HG02571 (cell line): ENCODE data around the gene STEAP3.

Experiments
- ATAC-seq: cut with Tn5 transposase; IDR thresholded peaks from one replicate; pipeline ENCODE4 v1.9.1; 2021; ENCODE audit warnings: mild to moderate bottlenecking, moderate library complexity; ENCODE audit not compliant: unreplicated experiment

The STEAP3 gene

GRCh38 chr2:119225105-119225865 lies 1.7 kb downstream of the STEAP3 start:
- ATAC-seq: no peak

- no peak for ATAC-seq
These were observed 2.3 kb downstream of the STEAP3 start for GRCh38 chr2:119225926-119226325.

- ATAC-seq: no peak
These were observed 3.7 kb downstream of the STEAP3 start for GRCh38 chr2:119227346-119227745.

- no peak for ATAC-seq
These were observed 4.5 kb downstream of the STEAP3 start for GRCh38 chr2:119228136-119228535.

- no peak for ATAC-seq
These were observed 5.3 kb downstream of the STEAP3 start for GRCh38 chr2:119228964-119229363.

GRCh38 chr2:119229716-119230115 lies 6.1 kb downstream of the STEAP3 start:
- no peak for ATAC-seq

GRCh38 chr2:119230219-119231185 lies 6.9 kb downstream of the STEAP3 start:
- ATAC-seq: no peak

GRCh38 chr2:119231975-119232665 lies 8.5 kb downstream of the STEAP3 start:
- peak; percentile 47 for ATAC-seq

GRCh38 chr2:119232666-119232993 lies 9.0 kb downstream of the STEAP3 start:
- ATAC-seq: peak; percentile 33

- ATAC-seq: no peak
These were observed 9.8 kb downstream of the STEAP3 start for GRCh38 chr2:119233326-119234020.

- ATAC-seq: no peak
These were observed 10.7 kb downstream of the STEAP3 start for GRCh38 chr2:119234021-119235019.

GRCh38 chr2:119236796-119237195 lies 13.2 kb downstream of the STEAP3 start:
- no peak for ATAC-seq

- no peak for ATAC-seq
These were observed 16.9 kb downstream of the STEAP3 start for GRCh38 chr2:119240311-119241204.

GRCh38 chr2:119241205-119241532 lies 17.5 kb downstream of the STEAP3 start:
- ATAC-seq: no peak

GRCh38 chr2:119242276-119243119 lies 18.9 kb downstream of the STEAP3 start:
- no peak for ATAC-seq

GRCh38 chr2:119243621-119244020 lies 20.0 kb downstream of the STEAP3 start:
- ATAC-seq: no peak

- ATAC-seq: no peak
These were observed 21.6 kb downstream of the STEAP3 start for GRCh38 chr2:119245076-119245840.
